Ascending aorta (tissue), 2 donors: Measurements from ENCODE around the gene SSR2. TPM values are rescaled to one million over a fixed set of nuclear protein-coding genes. Genes with fewer than 3 reads are reported as not detected.

Experiments
- DNase-seq, 2 donors: peaks; one replicate each; pipeline ENCODE4 v3.0.0-alpha.2; 2019; ENCODE audit warnings: low spot score in 2 of 2
- H3K27ac ChIP-seq, 2 donors: fragments of 200-600 bp; sonication (generic); one replicate each; pipeline ENCODE4 v1.5.1; 2016 to 2017; ENCODE audit warnings: mild to moderate bottlenecking in 1 of 2
- H3K27me3 ChIP-seq: fragments of 200-600 bp; sonication (generic); one replicate; pipeline ENCODE4 v1.5.1; 2017
- H3K36me3 ChIP-seq, 2 donors: fragments of 200-600 bp; sonication (generic); one replicate each; pipeline ENCODE4 v1.5.1; 2016
- H3K4me1 ChIP-seq, 2 donors: fragments of 200-600 bp; sonication (generic); one replicate each; pipeline ENCODE4 v1.5.1; 2016 to 2017; ENCODE audit warnings: mild to moderate bottlenecking in 1 of 2
- H3K4me3 ChIP-seq, 2 donors: fragments of 200-600 bp; sonication (generic); one replicate each; pipeline ENCODE4 v1.5.1; 2016 to 2017; ENCODE audit warnings: mild to moderate bottlenecking in 1 of 2
- H3K9me3 ChIP-seq, 2 donors: fragments of 200-600 bp; sonication (generic); one replicate each; pipeline ENCODE4 v1.5.1; 2016
- intact Hi-C: fragments of 100-400 bp; cut with DNase I; formaldehyde crosslinking; loops from one replicate; pipeline ENCODE4 v1.15.1; 2023
- total RNA-seq: library from RNA; depleted of rRNA; stranded (reverse); fragments of >200 nt; gene quantifications from one replicate; pipeline ENCODE4 v1.1.0, GENCODE V29; 2016
- TF ChIP-seq, protein P1 (sequence below), 3 experiments: fragments of 200-600 bp in 2 of 3; fragments of 450-650 bp in 1 of 3; sonication (generic) in 2 of 3; IDR thresholded peaks; one replicate each; pipeline ENCODE4 v1.5.1; 2016 to 2019; ENCODE audit warnings: antibody characterized with exemption in 3 of 3, mild to moderate bottlenecking in 1 of 3, moderate library complexity in 1 of 3

Gene SSR2
- total RNA-seq, 1 donor from 2014 or later = 103 TPM

DNA sequence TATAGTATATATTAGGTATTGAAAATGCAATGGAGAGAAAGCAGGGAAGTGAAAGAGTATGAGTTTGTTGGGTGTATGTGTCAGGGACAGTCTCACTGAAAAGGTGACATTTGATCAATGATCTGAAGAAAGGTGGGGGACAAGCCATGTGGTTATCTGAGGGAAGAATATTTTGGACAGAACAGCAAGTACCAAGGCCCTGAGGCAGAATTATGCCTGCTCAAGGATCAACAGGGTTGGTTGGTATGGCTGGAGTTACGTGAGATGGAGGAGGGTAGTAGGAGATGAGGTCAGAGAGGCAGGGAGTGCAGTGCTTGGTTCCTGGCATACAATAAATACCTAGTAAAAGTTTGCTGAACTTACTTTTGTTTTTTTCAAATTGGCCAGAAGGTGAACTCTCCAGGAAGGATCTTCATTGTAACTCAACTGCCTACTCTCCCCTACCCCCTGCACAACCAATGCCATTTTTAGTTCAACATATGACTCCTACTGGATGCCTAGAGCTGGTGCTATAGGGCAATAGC, 35.6 kb upstream of the SSR2 start:
- Histone ChIP-seq H3K4me3 (no peak overlapping the region), H3K36me3 (peaks cover 8 to 9% of the 10 kb centered on the region in 2 donors), H3K27ac (no peak overlapping the region), H3K4me1 (peaks cover 0 to 8% of the 10 kb centered on the region in 2 donors), H3K9me3 (no peaks in the 10 kb centered on the region), H3K27me3 (no peaks in the 10 kb centered on the region)
- intact Hi-C loops = loop anchor here (10.0 kb wide), 1 partner anchor 122 kb away; the partner anchor contains the start of gene KHDC4
- no peak for DNase-seq
- TF ChIP-seq, protein P1, sequence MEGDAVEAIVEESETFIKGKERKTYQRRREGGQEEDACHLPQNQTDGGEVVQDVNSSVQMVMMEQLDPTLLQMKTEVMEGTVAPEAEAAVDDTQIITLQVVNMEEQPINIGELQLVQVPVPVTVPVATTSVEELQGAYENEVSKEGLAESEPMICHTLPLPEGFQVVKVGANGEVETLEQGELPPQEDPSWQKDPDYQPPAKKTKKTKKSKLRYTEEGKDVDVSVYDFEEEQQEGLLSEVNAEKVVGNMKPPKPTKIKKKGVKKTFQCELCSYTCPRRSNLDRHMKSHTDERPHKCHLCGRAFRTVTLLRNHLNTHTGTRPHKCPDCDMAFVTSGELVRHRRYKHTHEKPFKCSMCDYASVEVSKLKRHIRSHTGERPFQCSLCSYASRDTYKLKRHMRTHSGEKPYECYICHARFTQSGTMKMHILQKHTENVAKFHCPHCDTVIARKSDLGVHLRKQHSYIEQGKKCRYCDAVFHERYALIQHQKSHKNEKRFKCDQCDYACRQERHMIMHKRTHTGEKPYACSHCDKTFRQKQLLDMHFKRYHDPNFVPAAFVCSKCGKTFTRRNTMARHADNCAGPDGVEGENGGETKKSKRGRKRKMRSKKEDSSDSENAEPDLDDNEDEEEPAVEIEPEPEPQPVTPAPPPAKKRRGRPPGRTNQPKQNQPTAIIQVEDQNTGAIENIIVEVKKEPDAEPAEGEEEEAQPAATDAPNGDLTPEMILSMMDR (IDR thresholded peaks at IDR 0.05) = no peak

DNA sequence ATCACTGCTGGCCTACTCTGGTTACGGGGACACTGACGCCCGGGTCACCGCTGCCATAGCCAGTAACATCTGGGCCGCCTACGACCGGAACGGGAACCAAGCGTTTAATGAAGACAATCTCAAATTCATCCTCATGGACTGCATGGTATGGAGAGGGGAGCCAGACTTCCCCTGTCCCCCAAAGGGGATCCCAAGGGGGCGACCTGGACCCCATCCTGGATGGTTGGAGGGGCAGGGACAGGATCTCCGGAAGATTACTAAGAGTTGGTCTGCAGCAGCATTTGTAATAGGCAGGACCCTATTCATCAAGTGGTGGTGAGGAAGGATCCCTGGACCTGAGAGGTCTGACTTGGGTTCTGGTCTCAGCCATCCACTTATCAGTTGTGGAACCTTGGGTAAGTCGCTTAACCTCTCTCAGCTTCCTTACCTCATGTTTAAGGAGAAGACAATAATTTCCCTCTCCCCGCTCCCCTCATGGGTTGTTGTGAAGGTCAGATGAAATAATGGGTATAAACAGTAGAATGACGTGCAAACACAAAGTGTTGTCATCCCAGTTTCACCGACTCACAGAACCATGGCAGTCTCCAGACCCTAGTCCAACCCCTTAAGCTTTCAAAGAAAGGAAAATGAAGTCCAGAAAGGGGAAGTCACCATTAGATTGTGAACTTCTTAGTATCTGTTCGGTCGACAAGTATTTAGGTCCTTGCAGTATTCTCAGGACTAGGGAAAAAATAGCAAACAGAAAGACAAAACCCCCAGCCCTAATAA, 34.7 kb upstream of the SSR2 start:
- intact Hi-C loops = loop anchor here (2.0 to 10.0 kb wide), 3 partner anchors 27 to 121 kb away; partner anchors contain the start of genes KHDC4, MEX3A and SSR2
- Histone ChIP-seq H3K4me3 (peak overlapping the region; percentile 58 to 73), H3K27ac (peak overlapping the region; percentile 44 to 96), H3K27me3 (no peaks in the 10 kb centered on the region), H3K36me3 (peaks cover 8 to 9% of the 10 kb centered on the region in 2 donors), H3K4me1 (peaks cover 0 to 8% of the 10 kb centered on the region in 2 donors), H3K9me3 (no peaks in the 10 kb centered on the region)
- no peak for DNase-seq
- TF ChIP-seq, protein P1 (IDR thresholded peaks at IDR 0.05) = no peak

- Histone ChIP-seq H3K9me3 (no peaks in the 10 kb centered on the region), H3K36me3 (peaks cover 8 to 16% of the 10 kb centered on the region in 2 donors), H3K4me1 (peaks cover 0 to 8% of the 10 kb centered on the region in 2 donors), H3K27me3 (no peaks in the 10 kb centered on the region), H3K4me3 (peak within 1 kb of the TSS; percentile 58 to 73), H3K27ac (peak within 1 kb of the TSS; percentile 85 to 96)
- TF ChIP-seq, protein P1 (IDR thresholded peaks at IDR 0.05) = no peak
- intact Hi-C loops = loop anchor here (2.0 to 10.0 kb wide), 3 partner anchors 28 to 120 kb away; partner anchors contain the start of genes KHDC4, MEX3A and SSR2
- peak; percentile 92 to 99 for DNase-seq
Measured at GRCh38 chr1:156054500-156055280, 33.9 kb upstream of the SSR2 start, which contains the start of gene LAMTOR2. TSS of gene LAMTOR2 (plus strand) at chr1:156054782. CDS start at chr1:156054890, 108 bp downstream.

GRCh38 chr1:156053768-156054499, 33.2 kb upstream of the SSR2 start, which contains the start of gene UBQLN4:
TSS of gene UBQLN4 (minus strand) at chr1:156053798. CDS start at chr1:156053701, 97 bp downstream.
- Histone ChIP-seq H3K36me3 (peaks cover 7 to 22% of the 10 kb centered on the region in 2 donors), H3K9me3 (no peaks in the 10 kb centered on the region), H3K27ac (peak within 1 kb of the TSS; percentile 85 to 96), H3K4me1 (peaks cover 0 to 8% of the 10 kb centered on the region in 2 donors), H3K4me3 (peak within 1 kb of the TSS; percentile 58 to 73), H3K27me3 (no peaks in the 10 kb centered on the region)
- peak; percentile 45 to 92 for DNase-seq
- intact Hi-C loops = loop anchor here (2.0 to 10.0 kb wide), 3 partner anchors 29 to 119 kb away; partner anchors contain the start of genes KHDC4, MEX3A and SSR2
- TF ChIP-seq, protein P1 (IDR thresholded peaks at IDR 0.05) = peak; percentile 44 to 67 (median 64)
